ENCODE data around the gene RIN3. TPM values are rescaled to one million over a fixed set of nuclear protein-coding genes. Genes with fewer than 3 reads are reported as not detected.

The RIN3 gene
- total and polyA plus RNA-seq, 2 donors (not counting 3 experiments of a cell fraction or from before 2014, with no cell fraction given): 5.1 to 20.8 TPM

GRCh38 chr14:92471919-92472318 is 41.7 kb upstream of the RIN3 start:
- TF ChIP-seq JUN (IDR thresholded peaks at IDR 0.05; ENCODE audit: borderline replicate concordance, insufficient read depth, insufficient read length, low read depth) (peak; percentile 29), POLR2A (IDR thresholded peaks at IDR 0.05; ENCODE audit: low read depth, low read length) (no peak), EZH2 (IDR thresholded peaks at IDR 0.05; ENCODE audit: borderline replicate concordance, low read depth, low read length, severe bottlenecking) (no peak), CTCF (IDR thresholded peaks at IDR 0.05; ENCODE audit: extremely low read depth in 1 of 2, insufficient read depth in 1 of 2, low read depth in 1 of 2, low read length in 2 of 2) (no peak), POLR2AphosphoS5 (IDR thresholded peaks at IDR 0.05; ENCODE audit: insufficient read depth, low read depth, low read length) (no peak), GATA2 (IDR thresholded peaks at IDR 0.05; ENCODE audit: insufficient read depth, insufficient read length, low read depth, low read length) (no peak), FOS (IDR thresholded peaks at IDR 0.05; ENCODE audit: borderline replicate concordance, insufficient read depth, low read length) (peak; percentile 34), MYC (IDR thresholded peaks at IDR 0.05; ENCODE audit: low read depth, low read length) (no peak)
- TF ChIP-seq, protein P1, sequence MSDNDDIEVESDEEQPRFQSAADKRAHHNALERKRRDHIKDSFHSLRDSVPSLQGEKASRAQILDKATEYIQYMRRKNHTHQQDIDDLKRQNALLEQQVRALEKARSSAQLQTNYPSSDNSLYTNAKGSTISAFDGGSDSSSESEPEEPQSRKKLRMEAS (IDR thresholded peaks at IDR 0.05; ENCODE audit: insufficient read depth, insufficient read length): no peak
- H3K27me3 ChIP-seq (ENCODE audit: control insufficient read depth in 2 of 2, insufficient read depth in 2 of 2, low read length in 2 of 2): peaks cover 0 to 3% of the 10 kb centered on the region in 2 experiments
- ChIA-PET CTCF (interaction anchor here (1.1 to 1.8 kb wide), 3 partner anchors 9 to 15 kb away, joined by 5 to 10 read pairs (median 5); no protein-coding TSS in a partner anchor), POLR2A (no interaction called here)
- no peaks in the 10 kb centered on the region for H3K79me2 ChIP-seq (ENCODE audit: control insufficient read depth, insufficient read depth, low read length)
- H3K4me1 ChIP-seq (ENCODE audit: control insufficient read depth, extremely low read depth, insufficient read depth, low read length): no peaks in the 10 kb centered on the region
- DNase-seq (ENCODE audit: low read depth, low spot score) (peak; percentile 52), FAIRE-seq (peak; percentile 62)
- no peak overlapping the region for H3K9ac ChIP-seq (replicated peaks; ENCODE audit: extremely low read depth, insufficient read depth, low read length)
- intact Hi-C loops (cut with micrococcal nuclease) (no loop called here), dilution Hi-C loops (cut with MboI; ENCODE audit: extremely low pct_ligation_motif_present, low sequenced_read_pairs) (no loop called here)
- no peak overlapping the region for H3K4me3 ChIP-seq (replicated peaks in 1 of 3; ENCODE audit: insufficient read depth in 1 of 3, low read depth in 1 of 3, low read length in 3 of 3)
- no peak overlapping the region for H3K27ac ChIP-seq (ENCODE audit: insufficient read depth, low read depth, low read length)
- H3K36me3 ChIP-seq (ENCODE audit: control insufficient read depth in 2 of 2, extremely low read depth in 1 of 2, insufficient read depth in 2 of 2, low read length in 2 of 2): no peaks in the 10 kb centered on the region
- no peaks in the 10 kb centered on the region for H4K20me1 ChIP-seq (replicated peaks; ENCODE audit: control insufficient read depth, extremely low read depth, insufficient read depth, low read length)
- H2AFZ ChIP-seq (ENCODE audit: low read depth, low read length): no peak overlapping the region
- no peaks in the 10 kb centered on the region for H3K9me3 ChIP-seq (replicated peaks; ENCODE audit: control insufficient read depth, insufficient read depth, low read length)
- H3K9me1 ChIP-seq (replicated peaks; ENCODE audit: control insufficient read depth, extremely low read depth, insufficient read depth, low read length): no peaks in the 10 kb centered on the region
- H3K4me2 ChIP-seq (ENCODE audit: insufficient read depth, low read length): no peak overlapping the region
- BruUV-seq (replicated peaks): no TSS peak
